HepG2 (cell line): ENCODE measurements around the gene NKPD1.

Experiments
- ZBTB7A ChIP-seq: sonication (generic); formaldehyde crosslinking; IDR thresholded peaks from 2 replicates; pipeline ENCODE4 v1.8.0; 2022; ENCODE audit warnings: mild to moderate bottlenecking, missing genetic modification reagents
- TF ChIP-seq, protein P1 (sequence below): sonication (generic); formaldehyde crosslinking; IDR thresholded peaks from 2 replicates; pipeline ENCODE4 v1.5.0; 2020; ENCODE audit warnings: mild to moderate bottlenecking, missing genetic modification reagents, moderate library complexity
- TF ChIP-seq, protein P2 (sequence below), 2 experiments: sonication (generic) in 1 of 2; formaldehyde crosslinking in 1 of 2; IDR thresholded peaks; 2 replicates each; pipeline versions ENCODE4 v1.6.1 to v1.9.0; 2014 to 2022; ENCODE audit warnings: antibody characterized with exemption in 1 of 2, borderline replicate concordance in 1 of 2, inconsistent platforms in 1 of 2, low read depth in 1 of 2, missing genetic modification reagents in 1 of 2

DNA sequence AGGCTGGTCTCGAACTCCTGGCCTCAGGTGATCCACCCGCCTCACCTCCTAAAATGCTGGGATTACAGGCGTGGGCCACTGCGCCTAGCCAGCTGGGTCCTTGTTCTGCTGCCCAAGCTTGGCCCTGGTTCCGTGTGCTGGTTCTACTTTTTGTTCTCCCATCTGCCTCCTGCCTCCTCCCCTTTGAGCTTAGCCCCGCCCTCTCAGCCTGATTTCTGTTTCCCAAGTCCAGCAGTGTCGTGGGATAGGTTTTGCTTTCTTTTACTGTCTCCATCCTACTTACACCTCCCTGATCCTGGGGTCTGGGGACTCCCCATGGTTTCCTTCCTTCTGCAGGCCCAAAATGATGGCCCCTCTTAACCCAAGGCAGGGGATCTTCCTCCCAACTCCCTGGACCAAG, 20.2 kb upstream of the NKPD1 start:
- TF ChIP-seq, protein P1, sequence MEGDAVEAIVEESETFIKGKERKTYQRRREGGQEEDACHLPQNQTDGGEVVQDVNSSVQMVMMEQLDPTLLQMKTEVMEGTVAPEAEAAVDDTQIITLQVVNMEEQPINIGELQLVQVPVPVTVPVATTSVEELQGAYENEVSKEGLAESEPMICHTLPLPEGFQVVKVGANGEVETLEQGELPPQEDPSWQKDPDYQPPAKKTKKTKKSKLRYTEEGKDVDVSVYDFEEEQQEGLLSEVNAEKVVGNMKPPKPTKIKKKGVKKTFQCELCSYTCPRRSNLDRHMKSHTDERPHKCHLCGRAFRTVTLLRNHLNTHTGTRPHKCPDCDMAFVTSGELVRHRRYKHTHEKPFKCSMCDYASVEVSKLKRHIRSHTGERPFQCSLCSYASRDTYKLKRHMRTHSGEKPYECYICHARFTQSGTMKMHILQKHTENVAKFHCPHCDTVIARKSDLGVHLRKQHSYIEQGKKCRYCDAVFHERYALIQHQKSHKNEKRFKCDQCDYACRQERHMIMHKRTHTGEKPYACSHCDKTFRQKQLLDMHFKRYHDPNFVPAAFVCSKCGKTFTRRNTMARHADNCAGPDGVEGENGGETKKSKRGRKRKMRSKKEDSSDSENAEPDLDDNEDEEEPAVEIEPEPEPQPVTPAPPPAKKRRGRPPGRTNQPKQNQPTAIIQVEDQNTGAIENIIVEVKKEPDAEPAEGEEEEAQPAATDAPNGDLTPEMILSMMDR (CRISPR knock-in tag), result no peak
- TF ChIP-seq ZBTB7A (CRISPR knock-in tag), result no peak
- TF ChIP-seq, protein P2, sequence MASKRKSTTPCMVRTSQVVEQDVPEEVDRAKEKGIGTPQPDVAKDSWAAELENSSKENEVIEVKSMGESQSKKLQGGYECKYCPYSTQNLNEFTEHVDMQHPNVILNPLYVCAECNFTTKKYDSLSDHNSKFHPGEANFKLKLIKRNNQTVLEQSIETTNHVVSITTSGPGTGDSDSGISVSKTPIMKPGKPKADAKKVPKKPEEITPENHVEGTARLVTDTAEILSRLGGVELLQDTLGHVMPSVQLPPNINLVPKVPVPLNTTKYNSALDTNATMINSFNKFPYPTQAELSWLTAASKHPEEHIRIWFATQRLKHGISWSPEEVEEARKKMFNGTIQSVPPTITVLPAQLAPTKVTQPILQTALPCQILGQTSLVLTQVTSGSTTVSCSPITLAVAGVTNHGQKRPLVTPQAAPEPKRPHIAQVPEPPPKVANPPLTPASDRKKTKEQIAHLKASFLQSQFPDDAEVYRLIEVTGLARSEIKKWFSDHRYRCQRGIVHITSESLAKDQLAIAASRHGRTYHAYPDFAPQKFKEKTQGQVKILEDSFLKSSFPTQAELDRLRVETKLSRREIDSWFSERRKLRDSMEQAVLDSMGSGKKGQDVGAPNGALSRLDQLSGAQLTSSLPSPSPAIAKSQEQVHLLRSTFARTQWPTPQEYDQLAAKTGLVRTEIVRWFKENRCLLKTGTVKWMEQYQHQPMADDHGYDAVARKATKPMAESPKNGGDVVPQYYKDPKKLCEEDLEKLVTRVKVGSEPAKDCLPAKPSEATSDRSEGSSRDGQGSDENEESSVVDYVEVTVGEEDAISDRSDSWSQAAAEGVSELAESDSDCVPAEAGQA (IDR thresholded peaks at IDR 0.05; ENCODE audit: low read depth), result no peak
- TF ChIP-seq, protein P2 (CRISPR knock-in tag; IDR thresholded peaks at IDR 0.05; ENCODE audit: borderline replicate concordance), result no peak
